ENCODE results near the gene CCDC87.
A peak's percentile ranks its signal among the peaks of the same experiment; 100 is the strongest.
"Not testable (repeated sequence)": the region's sequence is repeated elsewhere in the genome, so short reads cannot be mapped to it uniquely, and the experiment has no call there.

CCDC87 gene

GRCh38 chr11:66554602-66555001, 38.3 kb downstream of the CCDC87 start:
- no peak for DNase-seq (ENCODE audit: low read depth)

GRCh38 chr11:66550887-66551286, 42.0 kb downstream of the CCDC87 start:
- DNase-seq (ENCODE audit: low read depth): no peak

GRCh38 chr11:66549696-66550095, 43.2 kb downstream of the CCDC87 start:
- no peak for DNase-seq (ENCODE audit: low read depth)

GRCh38 chr11:66548774-66549630, 43.9 kb downstream of the CCDC87 start:
- no peak for DNase-seq (ENCODE audit: low read depth)

GRCh38 chr11:66548041-66548440, 44.8 kb downstream of the CCDC87 start:
- no peak for DNase-seq (ENCODE audit: low read depth)

GRCh38 chr11:66547662-66548009, 45.2 kb downstream of the CCDC87 start:
- DNase-seq (ENCODE audit: low read depth): no peak

GRCh38 chr11:66546966-66547661, 45.7 kb downstream of the CCDC87 start:
- no peak for DNase-seq (ENCODE audit: low read depth)

GRCh38 chr11:66546368-66546965, 46.4 kb downstream of the CCDC87 start, which contains the start of gene ACTN3:
ACTN3 (plus strand) TSS chr11:66546903; CDS start chr11:66546938, 35 bp downstream.
- DNase-seq (ENCODE audit: low read depth): peak; percentile 31

GRCh38 chr11:66545701-66546367, 47.0 kb downstream of the CCDC87 start, which contains the start of gene ZDHHC24:
ZDHHC24 (minus strand) TSS chr11:66546048; CDS start chr11:66546003, 45 bp downstream.
- DNase-seq (ENCODE audit: low read depth): peak; percentile 98

GRCh38 chr11:66544952-66545351, 47.9 kb downstream of the CCDC87 start:
- DNase-seq (ENCODE audit: low read depth): not testable (repeated sequence)

- DNase-seq (ENCODE audit: low read depth): peak; percentile 63
Measured at GRCh38 chr11:66543263-66544107, 49.4 kb downstream of the CCDC87 start.

- DNase-seq (ENCODE audit: low read depth): no peak
Measured at GRCh38 chr11:66542362-66542761, 50.5 kb downstream of the CCDC87 start.

- DNase-seq (ENCODE audit: low read depth): no peak
Measured at GRCh38 chr11:66541892-66542291, 51.0 kb downstream of the CCDC87 start.

- DNase-seq (ENCODE audit: low read depth): not testable (repeated sequence)
Measured at GRCh38 chr11:66540598-66540997, 52.3 kb downstream of the CCDC87 start.

All from iris pigment epithelial cell (primary cell).